ENCODE data around the gene GRIN1.

DNA sequence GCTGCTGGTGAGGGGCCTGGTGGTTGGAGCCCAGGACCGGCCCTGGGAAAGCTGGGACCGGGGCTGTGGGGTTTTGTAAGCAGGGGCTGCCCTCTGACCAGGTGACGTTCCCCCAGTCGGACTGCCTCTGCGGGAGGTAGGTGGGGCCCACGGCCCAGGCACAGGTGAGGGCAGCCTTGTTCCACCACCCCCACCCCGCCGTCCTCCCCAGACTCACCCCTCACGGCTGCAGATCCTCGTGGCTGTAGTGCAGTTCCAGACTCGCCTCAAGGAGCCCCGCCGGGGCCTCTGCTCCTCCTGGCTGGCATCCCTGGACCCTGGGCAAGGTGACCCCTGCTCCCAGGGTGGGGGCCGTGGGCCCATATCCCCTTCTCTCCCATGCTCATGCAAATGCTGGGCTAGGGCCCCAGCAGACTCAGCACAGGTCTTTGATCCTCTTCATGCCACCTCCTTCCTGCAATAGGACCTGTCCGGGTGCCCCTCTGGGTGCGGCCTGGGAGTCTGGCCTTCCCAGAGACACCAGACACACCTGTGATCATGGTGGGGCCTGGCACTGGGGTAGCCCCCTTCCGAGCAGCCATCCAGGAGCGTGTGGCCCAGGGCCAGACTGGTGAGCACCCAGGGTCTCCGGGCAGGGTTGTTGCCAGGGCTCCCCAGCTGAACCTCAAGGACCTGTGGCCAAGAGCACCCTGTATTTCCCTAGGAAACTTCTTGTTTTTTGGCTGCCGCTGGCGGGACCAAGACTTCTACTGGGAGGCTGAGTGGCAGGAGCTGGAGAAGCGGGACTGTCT lies 76.4 kb downstream of the GRIN1 start:
- TF ChIP-seq, protein P1, sequence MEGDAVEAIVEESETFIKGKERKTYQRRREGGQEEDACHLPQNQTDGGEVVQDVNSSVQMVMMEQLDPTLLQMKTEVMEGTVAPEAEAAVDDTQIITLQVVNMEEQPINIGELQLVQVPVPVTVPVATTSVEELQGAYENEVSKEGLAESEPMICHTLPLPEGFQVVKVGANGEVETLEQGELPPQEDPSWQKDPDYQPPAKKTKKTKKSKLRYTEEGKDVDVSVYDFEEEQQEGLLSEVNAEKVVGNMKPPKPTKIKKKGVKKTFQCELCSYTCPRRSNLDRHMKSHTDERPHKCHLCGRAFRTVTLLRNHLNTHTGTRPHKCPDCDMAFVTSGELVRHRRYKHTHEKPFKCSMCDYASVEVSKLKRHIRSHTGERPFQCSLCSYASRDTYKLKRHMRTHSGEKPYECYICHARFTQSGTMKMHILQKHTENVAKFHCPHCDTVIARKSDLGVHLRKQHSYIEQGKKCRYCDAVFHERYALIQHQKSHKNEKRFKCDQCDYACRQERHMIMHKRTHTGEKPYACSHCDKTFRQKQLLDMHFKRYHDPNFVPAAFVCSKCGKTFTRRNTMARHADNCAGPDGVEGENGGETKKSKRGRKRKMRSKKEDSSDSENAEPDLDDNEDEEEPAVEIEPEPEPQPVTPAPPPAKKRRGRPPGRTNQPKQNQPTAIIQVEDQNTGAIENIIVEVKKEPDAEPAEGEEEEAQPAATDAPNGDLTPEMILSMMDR (IDR thresholded peaks at IDR 0.05) = no peak
- TF ChIP-seq POLR2AphosphoS5 (IDR thresholded peaks at IDR 0.05) = no peak
- no peak for TF ChIP-seq POLR2A (IDR thresholded peaks at IDR 0.05)
